Breast epithelium (tissue), 4 donors: Measurements from ENCODE around the gene DMRTB1. TPM values are rescaled to one million over a fixed set of nuclear protein-coding genes. Genes with fewer than 3 reads are reported as not detected.

Source experiments
- DNase-seq, 2 donors: peaks; one replicate each; pipeline ENCODE4 v3.0.0-alpha.2; 2019; ENCODE audit warnings: low spot score in 2 of 2
- H3K27ac ChIP-seq, 2 donors: fragments of 200-600 bp; sonication (generic) in 1 of 2; one replicate each; pipeline ENCODE4 v1.5.1; 2016 to 2019; ENCODE audit warnings: mild to moderate bottlenecking in 1 of 2
- H3K27me3 ChIP-seq, 2 donors: fragments of 200-600 bp; sonication (generic) in 1 of 2; one replicate each; pipeline versions ENCODE4 v1.5.1 to v1.6.0; 2017 to 2019; ENCODE audit warnings: control low read depth in 1 of 2, mild to moderate bottlenecking in 1 of 2
- H3K36me3 ChIP-seq: fragments of 200-600 bp; one replicate; pipeline ENCODE4 v1.5.1; 2019
- H3K4me1 ChIP-seq, 2 donors: fragments of 200-600 bp; sonication (generic); one replicate each; pipeline ENCODE4 v1.5.1; 2016 to 2019; ENCODE audit warnings: control low read depth in 1 of 2
- H3K4me3 ChIP-seq, 3 donors: fragments of 200-600 bp; sonication (generic); 1 replicate in 2 of 3; 2 replicates in 1 of 3; pipeline ENCODE4 v1.5.1; 2016 to 2019; ENCODE audit warnings: mild to moderate bottlenecking in 3 of 3, moderate library complexity in 2 of 3
- H3K9me3 ChIP-seq, 2 donors: fragments of 200-600 bp; sonication (generic) in 1 of 2; one replicate each; pipeline ENCODE4 v1.5.1; 2016 to 2019; ENCODE audit warnings: control low read depth in 1 of 2
- CTCF ChIP-seq, 3 donors: fragments of 450-650 bp; IDR thresholded peaks; one replicate each; pipeline ENCODE4 v1.5.1; 2016 to 2017; ENCODE audit warnings: antibody characterized with exemption in 3 of 3, mild to moderate bottlenecking in 3 of 3, moderate library complexity in 3 of 3
- POLR2A ChIP-seq: fragments of 450-650 bp; IDR thresholded peaks from one replicate; pipeline ENCODE4 v1.6.1; 2016; ENCODE audit warnings: antibody characterized with exemption, mild to moderate bottlenecking, moderate library complexity
- POLR2AphosphoS5 ChIP-seq, 3 donors: sonication (generic); formaldehyde crosslinking; IDR thresholded peaks; one replicate each; pipeline ENCODE4 v1.6.1; 2017; ENCODE audit warnings: antibody characterized with exemption in 3 of 3
- intact Hi-C: fragments of 100-400 bp; cut with DNase I; formaldehyde crosslinking; loops from one replicate; pipeline ENCODE4 v1.15.1; 2023; ENCODE audit warnings: low total_unique reads
- total RNA-seq, 3 donors: library from RNA; depleted of rRNA; stranded (reverse); fragments of >200 nt; gene quantifications; one replicate each; pipeline ENCODE4 v1.1.0, GENCODE V29; 2016

DMRTB1 gene
- total RNA-seq, 3 donors from 2014 or later = not detected

GRCh38 chr1:53460666-53461322, 1.6 kb downstream of the DMRTB1 start:
- Histone ChIP-seq H3K27ac (no peak overlapping the region), H3K4me3 (no peak overlapping the region), H3K4me1 (no peaks in the 10 kb centered on the region), H3K36me3 (no peaks in the 10 kb centered on the region), H3K27me3 (no peaks in the 10 kb centered on the region), H3K9me3 (no peaks in the 10 kb centered on the region)
- TF ChIP-seq POLR2AphosphoS5 (IDR thresholded peaks at IDR 0.05) = no peak
- no peak for TF ChIP-seq CTCF (IDR thresholded peaks at IDR 0.05)
- TF ChIP-seq POLR2A = no peak
- DNase-seq = no peak
- intact Hi-C loops = no loop called here

DNA sequence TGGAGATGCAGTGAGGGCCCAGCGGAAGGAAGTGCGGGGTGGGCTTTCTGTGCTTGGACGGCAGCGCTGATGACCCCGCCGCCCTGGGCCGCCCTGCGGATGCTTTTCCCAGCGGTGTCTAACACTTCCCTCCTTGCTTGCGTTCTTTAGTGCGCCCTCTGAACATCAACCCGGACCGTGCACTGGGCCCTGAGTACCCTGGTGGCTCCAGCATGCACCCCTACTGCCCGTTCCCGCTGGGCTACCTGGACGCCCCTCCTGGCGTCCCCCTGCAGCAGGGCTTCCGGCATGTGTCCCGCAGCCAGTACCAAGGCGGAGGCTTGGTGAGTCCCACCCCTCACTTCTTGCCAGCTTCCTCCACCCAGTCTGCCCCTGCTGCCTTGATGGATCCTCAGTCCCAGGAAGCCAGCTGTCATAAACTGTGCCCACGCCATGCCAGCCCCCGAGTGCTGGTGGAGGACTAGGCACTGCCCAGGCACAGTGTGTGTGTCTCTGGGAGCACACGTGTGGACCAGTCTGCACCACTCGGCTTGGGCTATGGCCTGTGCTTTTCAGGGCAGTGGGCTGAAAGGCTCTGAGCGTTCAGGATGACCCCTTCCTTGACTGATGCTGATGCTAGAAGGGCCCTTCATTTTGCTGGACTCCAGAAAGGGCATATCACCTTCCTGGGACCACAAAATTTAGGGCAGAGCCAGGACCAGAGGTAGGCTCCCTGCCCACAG, 2.3 kb downstream of the DMRTB1 start:
- no peak for DNase-seq
- Histone ChIP-seq H3K27ac (no peak overlapping the region), H3K4me3 (no peak overlapping the region), H3K27me3 (no peaks in the 10 kb centered on the region), H3K4me1 (no peaks in the 10 kb centered on the region), H3K36me3 (no peaks in the 10 kb centered on the region), H3K9me3 (no peaks in the 10 kb centered on the region)
- TF ChIP-seq CTCF (IDR thresholded peaks at IDR 0.05) (no peak), POLR2AphosphoS5 (IDR thresholded peaks at IDR 0.05) (no peak), POLR2A (no peak)
- intact Hi-C loops = no loop called here

DNA sequence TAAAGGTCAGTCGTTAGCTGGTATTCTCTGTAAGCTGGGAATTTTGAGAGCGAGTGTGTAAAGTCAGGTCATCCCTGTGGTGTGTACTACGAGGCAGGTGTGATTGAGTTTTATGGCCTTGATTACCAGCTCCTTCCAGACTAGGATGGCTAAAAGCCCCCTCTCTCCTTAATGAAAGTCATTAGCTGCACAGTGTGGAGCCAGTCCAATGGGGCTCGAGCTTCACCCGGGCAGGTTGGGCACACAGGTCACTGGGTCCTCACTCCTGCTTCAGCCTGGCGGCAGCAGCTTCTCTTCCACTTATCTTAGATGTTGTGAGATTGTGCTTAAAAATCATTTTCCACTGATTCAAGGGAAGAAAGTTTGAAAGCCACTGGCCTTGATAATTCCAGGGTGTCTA, 3.0 kb downstream of the DMRTB1 start:
- Histone ChIP-seq H3K4me1 (no peaks in the 10 kb centered on the region), H3K4me3 (no peak overlapping the region), H3K9me3 (no peaks in the 10 kb centered on the region), H3K36me3 (no peaks in the 10 kb centered on the region), H3K27me3 (no peaks in the 10 kb centered on the region), H3K27ac (no peak overlapping the region)
- intact Hi-C loops = no loop called here
- TF ChIP-seq CTCF (IDR thresholded peaks at IDR 0.05) (no peak), POLR2AphosphoS5 (IDR thresholded peaks at IDR 0.05) (no peak), POLR2A (no peak)
- no peak for DNase-seq

- H3K27me3 ChIP-seq = no peaks in the 10 kb centered on the region
Measured at GRCh38 chr1:53462769-53463501, 3.7 kb downstream of the DMRTB1 start.

More at GRCh38 chr1:53462769-53463501, 3.7 kb downstream of the DMRTB1 start:
- Histone ChIP-seq H3K9me3 (no peaks in the 10 kb centered on the region), H3K4me1 (no peaks in the 10 kb centered on the region), H3K4me3 (no peak overlapping the region), H3K36me3 (no peaks in the 10 kb centered on the region), H3K27ac (no peak overlapping the region)
- no peak for TF ChIP-seq POLR2A
- TF ChIP-seq CTCF (IDR thresholded peaks at IDR 0.05) = no peak
- TF ChIP-seq POLR2AphosphoS5 (IDR thresholded peaks at IDR 0.05) = no peak
- intact Hi-C loops = no loop called here
- DNase-seq = no peak
